Keratinocyte (primary cell): ENCODE data around the gene SMO.

Experiments
- EZH2 ChIP-seq: IDR thresholded peaks from one replicate; pipeline ENCODE4 v1.6.1; 2012; ENCODE audit warnings: inconsistent platforms, mild to moderate bottlenecking, low read length, moderate library complexity
- TF ChIP-seq, protein P1 (sequence below), 3 experiments: IDR thresholded peaks in 1 of 3; conservative IDR thresholded peaks in 1 of 3; optimal IDR thresholded peaks in 1 of 3; 2 replicates in 2 of 3; 3 replicates in 1 of 3; pipeline versions ENCODE3 to v1.5.1; 2011; ENCODE audit warnings: low read length in 3 of 3, mild to moderate bottlenecking in 3 of 3, moderate library complexity in 2 of 3, control low read depth in 1 of 3, inconsistent platforms in 1 of 3; ENCODE audit not compliant: insufficient read depth in 2 of 3; ENCODE audit errors: extremely low read depth in 1 of 3

DNA sequence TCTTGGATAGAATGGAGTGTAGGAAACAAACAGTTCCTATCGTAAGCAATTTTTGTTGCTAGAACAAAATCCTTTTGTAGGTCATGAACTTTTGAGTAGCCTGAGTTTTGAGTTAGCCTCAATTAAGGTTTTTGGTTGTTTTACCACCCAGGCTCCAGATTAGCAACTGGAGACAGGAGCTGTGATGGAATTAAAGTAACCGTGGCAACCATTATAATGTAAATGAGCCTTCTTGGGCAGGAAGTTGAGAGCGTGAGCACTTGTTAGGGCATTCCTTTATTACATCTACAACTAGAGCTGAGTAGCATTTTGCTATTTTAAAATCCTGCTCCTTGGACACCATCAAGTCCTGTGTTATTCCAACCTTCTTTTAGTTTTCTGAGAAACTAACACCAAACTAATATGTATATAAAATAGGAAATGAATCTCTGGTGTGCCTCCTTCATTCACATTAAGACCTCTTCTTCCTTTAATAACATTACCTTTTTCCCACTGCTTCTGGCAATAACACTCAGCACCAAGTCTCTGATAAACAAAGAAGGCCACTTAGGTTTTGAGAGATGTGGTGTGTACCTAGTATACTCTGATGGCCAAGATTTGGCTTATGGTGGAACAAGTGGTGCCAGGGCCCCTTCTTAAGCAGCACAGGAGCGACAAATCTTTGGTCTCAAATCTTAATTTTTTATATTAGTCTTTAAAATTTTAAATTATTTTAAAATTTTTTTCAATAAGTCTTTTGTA, 70.4 kb downstream of the SMO start:
- TF ChIP-seq, protein P1, sequence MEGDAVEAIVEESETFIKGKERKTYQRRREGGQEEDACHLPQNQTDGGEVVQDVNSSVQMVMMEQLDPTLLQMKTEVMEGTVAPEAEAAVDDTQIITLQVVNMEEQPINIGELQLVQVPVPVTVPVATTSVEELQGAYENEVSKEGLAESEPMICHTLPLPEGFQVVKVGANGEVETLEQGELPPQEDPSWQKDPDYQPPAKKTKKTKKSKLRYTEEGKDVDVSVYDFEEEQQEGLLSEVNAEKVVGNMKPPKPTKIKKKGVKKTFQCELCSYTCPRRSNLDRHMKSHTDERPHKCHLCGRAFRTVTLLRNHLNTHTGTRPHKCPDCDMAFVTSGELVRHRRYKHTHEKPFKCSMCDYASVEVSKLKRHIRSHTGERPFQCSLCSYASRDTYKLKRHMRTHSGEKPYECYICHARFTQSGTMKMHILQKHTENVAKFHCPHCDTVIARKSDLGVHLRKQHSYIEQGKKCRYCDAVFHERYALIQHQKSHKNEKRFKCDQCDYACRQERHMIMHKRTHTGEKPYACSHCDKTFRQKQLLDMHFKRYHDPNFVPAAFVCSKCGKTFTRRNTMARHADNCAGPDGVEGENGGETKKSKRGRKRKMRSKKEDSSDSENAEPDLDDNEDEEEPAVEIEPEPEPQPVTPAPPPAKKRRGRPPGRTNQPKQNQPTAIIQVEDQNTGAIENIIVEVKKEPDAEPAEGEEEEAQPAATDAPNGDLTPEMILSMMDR (optimal IDR thresholded peaks at IDR 0.05 in 1 of 3, IDR thresholded peaks at IDR 0.05 in 1 of 3, conservative IDR thresholded peaks at IDR 0.05 in 1 of 3; ENCODE audit: extremely low read depth in 1 of 3, insufficient read depth in 2 of 3, low read length in 3 of 3): no peak
- no peak for TF ChIP-seq EZH2
